Lung microvascular endothelial cell (primary cell): Measurements from ENCODE around the gene P2RX7. TPM values are rescaled to one million over a fixed set of nuclear protein-coding genes. Genes with fewer than 3 reads are reported as not detected.
A peak's percentile ranks its signal among the peaks of the same experiment; 100 is the strongest.

Source experiments
- DNase-seq, 2 donors: peaks; one replicate each; pipeline versions ENCODE4 v3.0.0 to v3.0.0-alpha.2; 2010; ENCODE audit warnings: low read depth in 2 of 2
- total RNA-seq: library from RNA; depleted of rRNA; stranded (reverse); fragments of >200 nt; gene quantifications from 2 replicates; pipeline ENCODE4 v1.2.1, GENCODE V29; 2014

Gene P2RX7
- total RNA-seq, 1 donor from 2014 or later = 7.1 TPM

GRCh38 chr12:121110211-121110940, 22.3 kb upstream of the P2RX7 start:
- DNase-seq = peak; percentile 72 to 85

- DNase-seq = no peak
Measured at GRCh38 chr12:121111684-121112083, 21.0 kb upstream of the P2RX7 start.

GRCh38 chr12:121112496-121112895, 20.2 kb upstream of the P2RX7 start:
- DNase-seq = no peak

- no peak for DNase-seq
Measured at GRCh38 chr12:121113057-121113456, 19.6 kb upstream of the P2RX7 start.

- peak in 1 of 2 donors; percentile 28 for DNase-seq
Measured at GRCh38 chr12:121114019-121114639, 18.5 kb upstream of the P2RX7 start.

- DNase-seq = no peak
Measured at GRCh38 chr12:121114806-121115205, 17.9 kb upstream of the P2RX7 start.

- no peak for DNase-seq
Measured at GRCh38 chr12:121115530-121115929, 17.1 kb upstream of the P2RX7 start.

GRCh38 chr12:121116318-121117225, 16.1 kb upstream of the P2RX7 start:
- no peak for DNase-seq

- no peak for DNase-seq
Measured at GRCh38 chr12:121117226-121117777, 15.4 kb upstream of the P2RX7 start.

GRCh38 chr12:121120323-121120722, 12.4 kb upstream of the P2RX7 start:
- no peak for DNase-seq

- no peak for DNase-seq
Measured at GRCh38 chr12:121120989-121121755, 11.5 kb upstream of the P2RX7 start.

GRCh38 chr12:121121805-121122204, 10.9 kb upstream of the P2RX7 start:
- DNase-seq = no peak

GRCh38 chr12:121123488-121123887, 9.2 kb upstream of the P2RX7 start:
- DNase-seq = no peak

- peak; percentile 90 to 96 for DNase-seq
Measured at GRCh38 chr12:121124402-121125109, 8.1 kb upstream of the P2RX7 start.

- DNase-seq = no peak
Measured at GRCh38 chr12:121127501-121127900, 5.2 kb upstream of the P2RX7 start.

GRCh38 chr12:121128908-121129810, 3.5 kb upstream of the P2RX7 start:
- DNase-seq = peak; percentile 80 to 91

- no peak for DNase-seq
Measured at GRCh38 chr12:121129811-121130147, 2.9 kb upstream of the P2RX7 start.

- DNase-seq = no peak
Measured at GRCh38 chr12:121130866-121131373, 1.8 kb upstream of the P2RX7 start.

GRCh38 chr12:121131941-121132341, 735 bp upstream of the P2RX7 start:
- no peak for DNase-seq
